Fibroblast of lung (primary cell): ENCODE measurements around the gene CCDC7. TPM values are rescaled to one million over a fixed set of nuclear protein-coding genes. Genes with fewer than 3 reads are reported as not detected.

Experiments used
- DNase-seq, 2 donors: peaks; one replicate each; pipeline versions ENCODE4 v3.0.0 to v3.0.0-alpha.2; 2010; ENCODE audit warnings: low read depth in 2 of 2
- H2AFZ ChIP-seq: 2 replicates; pipeline ENCODE4 v1.5.1; 2012; ENCODE audit warnings: low read length, control low read depth, inconsistent platforms
- H3K27ac ChIP-seq: 2 replicates; pipeline ENCODE4 v1.5.1; 2011; ENCODE audit warnings: low read length, control low read depth; ENCODE audit not compliant: insufficient read depth
- H3K27me3 ChIP-seq: 2 replicates; pipeline ENCODE4 v1.5.1; 2011; ENCODE audit warnings: mild to moderate bottlenecking, low read length; ENCODE audit not compliant: control insufficient read depth, insufficient read depth
- H3K36me3 ChIP-seq: 2 replicates; pipeline ENCODE4 v1.5.1; 2011; ENCODE audit warnings: low read length; ENCODE audit not compliant: control insufficient read depth, insufficient read depth
- H3K4me1 ChIP-seq: 2 replicates; pipeline ENCODE4 v1.5.1; 2011; ENCODE audit warnings: low read length; ENCODE audit not compliant: control insufficient read depth, insufficient read depth; ENCODE audit errors: extremely low read depth
- H3K4me2 ChIP-seq: 2 replicates; pipeline ENCODE4 v1.5.1; 2011; ENCODE audit warnings: low read length, control low read depth; ENCODE audit not compliant: insufficient read depth; ENCODE audit errors: extremely low read depth
- H3K4me3 ChIP-seq, 4 experiments: fragments of 200-600 bp in 1 of 4; sonication (generic) in 1 of 4; replicated peaks in 1 of 4; 2 replicates each; pipeline ENCODE4 v1.5.1; 2011 to 2016; ENCODE audit warnings: low read length in 4 of 4, low read depth in 3 of 4, mild to moderate bottlenecking in 3 of 4, control low read depth in 2 of 4, inconsistent platforms in 1 of 4, mixed read lengths in 1 of 4; ENCODE audit not compliant: insufficient read depth in 1 of 4; ENCODE audit errors: control extremely low read depth in 1 of 4
- H3K79me2 ChIP-seq: 2 replicates; pipeline ENCODE4 v1.5.1; 2012; ENCODE audit warnings: mild to moderate bottlenecking, low read length, inconsistent platforms; ENCODE audit not compliant: control insufficient read depth, insufficient read depth
- H3K9ac ChIP-seq: 2 replicates; pipeline ENCODE4 v1.5.1; 2011; ENCODE audit warnings: mild to moderate bottlenecking, low read length, control low read depth; ENCODE audit not compliant: insufficient read depth
- H3K9me3 ChIP-seq: 2 replicates; pipeline ENCODE4 v1.5.1; 2012; ENCODE audit warnings: low read depth, low read length; ENCODE audit not compliant: control insufficient read depth, insufficient read depth
- H4K20me1 ChIP-seq: 2 replicates; pipeline ENCODE4 v1.5.1; 2011; ENCODE audit warnings: low read length; ENCODE audit not compliant: control insufficient read depth, insufficient read depth; ENCODE audit errors: extremely low read depth
- CTCF ChIP-seq, 2 donors: IDR thresholded peaks in 1 of 2; conservative IDR thresholded peaks in 1 of 2; 1 replicate in 1 of 2; 2 replicates in 1 of 2; pipeline ENCODE4 v1.5.1; 2011 to 2012; ENCODE audit warnings: low read length in 2 of 2, control low read depth in 1 of 2, inconsistent platforms in 1 of 2, low read depth in 1 of 2, mild to moderate bottlenecking in 1 of 2
- EZH2 ChIP-seq: IDR thresholded peaks from 2 replicates; pipeline ENCODE4 v1.5.1; 2012; ENCODE audit warnings: low read length, control low read depth, mild to moderate bottlenecking; ENCODE audit errors: missing control alignments
- polyA plus RNA-seq, 2 donors: library from polyadenylated mRNA; depleted of rRNA in 1 of 2; stranded (reverse) in 1 of 2; unstranded in 1 of 2; fragments of >200 nt; gene quantifications; 2 replicates each; pipeline ENCODE4 v1.2.1, GENCODE V29; 2011 to 2012; ENCODE audit warnings: missing spikeins in 1 of 2
- total RNA-seq: library from RNA; depleted of rRNA; stranded (reverse); fragments of >200 nt; gene quantifications from 2 replicates; pipeline ENCODE4 v1.2.1, GENCODE V29; 2014

The CCDC7 gene
- total and polyA plus RNA-seq, 2 donors (not counting 1 experiment from before 2014, with no cell fraction given) = 1.0 to 19.5 TPM

- H3K4me1 ChIP-seq = no peaks in the 10 kb centered on the region
- H2AFZ ChIP-seq = no peak overlapping the region
- H3K27ac ChIP-seq = no peak overlapping the region
- no peak overlapping the region for H3K4me2 ChIP-seq
- no peaks in the 10 kb centered on the region for H3K36me3 ChIP-seq
- no peaks in the 10 kb centered on the region for H4K20me1 ChIP-seq
- no peak overlapping the region for H3K9ac ChIP-seq
- TF ChIP-seq CTCF (conservative IDR thresholded peaks at IDR 0.05 in 1 of 2, IDR thresholded peaks at IDR 0.05 in 1 of 2; ENCODE audit: low read depth in 1 of 2, low read length in 2 of 2) (no peak), EZH2 (no peak)
- DNase-seq = peak; percentile 4 to 18
- H3K4me3 ChIP-seq = no peak overlapping the region
- H3K9me3 ChIP-seq = no peaks in the 10 kb centered on the region
- H3K79me2 ChIP-seq = no peaks in the 10 kb centered on the region
- no peaks in the 10 kb centered on the region for H3K27me3 ChIP-seq
These were observed 8.2 kb downstream of the CCDC7 start for GRCh38 chr10:32454148-32454547.

DNA sequence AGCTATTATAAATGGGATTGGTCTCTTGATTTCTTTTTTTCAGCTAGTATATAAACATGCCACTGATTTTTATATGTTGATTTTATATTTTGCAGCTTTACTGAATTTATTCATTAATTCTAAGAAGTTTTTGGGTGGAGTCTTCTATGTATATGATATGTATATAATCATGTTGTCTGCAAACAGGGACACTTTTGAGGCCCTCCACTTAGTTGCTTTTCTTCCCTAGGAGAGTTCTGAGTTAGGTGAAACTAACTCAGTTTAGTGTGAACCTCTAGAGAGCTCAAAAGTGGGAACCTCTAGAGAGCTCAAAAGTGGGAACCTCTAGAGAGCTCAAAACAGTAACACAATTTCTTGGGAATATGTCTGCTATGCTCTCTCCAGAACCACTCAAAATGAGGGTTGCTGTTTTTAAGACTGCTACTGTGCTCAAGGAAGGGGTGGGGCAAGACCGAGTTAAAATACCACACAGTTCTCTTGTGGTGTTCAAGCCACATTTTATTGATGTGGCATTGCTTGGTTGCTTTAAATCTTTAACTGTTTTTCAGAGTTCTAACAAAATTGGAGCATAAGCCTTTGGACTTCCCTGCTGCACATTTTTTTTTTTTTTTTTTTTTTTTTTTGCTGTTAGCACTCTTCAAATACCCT, 13.2 kb downstream of the CCDC7 start:
- Histone ChIP-seq H3K4me1 (no peaks in the 10 kb centered on the region), H3K9ac (no peak overlapping the region), H3K79me2 (no peaks in the 10 kb centered on the region), H3K4me2 (no peak overlapping the region), H2AFZ (no peak overlapping the region), H3K4me3 (no peak overlapping the region), H3K27me3 (no peaks in the 10 kb centered on the region), H3K27ac (no peak overlapping the region), H4K20me1 (no peaks in the 10 kb centered on the region), H3K36me3 (no peaks in the 10 kb centered on the region), H3K9me3 (no peaks in the 10 kb centered on the region)
- DNase-seq = no peak
- TF ChIP-seq EZH2 = no peak
- no peak for TF ChIP-seq CTCF (conservative IDR thresholded peaks at IDR 0.05 in 1 of 2, IDR thresholded peaks at IDR 0.05 in 1 of 2; ENCODE audit: low read depth in 1 of 2, low read length in 2 of 2)

DNA sequence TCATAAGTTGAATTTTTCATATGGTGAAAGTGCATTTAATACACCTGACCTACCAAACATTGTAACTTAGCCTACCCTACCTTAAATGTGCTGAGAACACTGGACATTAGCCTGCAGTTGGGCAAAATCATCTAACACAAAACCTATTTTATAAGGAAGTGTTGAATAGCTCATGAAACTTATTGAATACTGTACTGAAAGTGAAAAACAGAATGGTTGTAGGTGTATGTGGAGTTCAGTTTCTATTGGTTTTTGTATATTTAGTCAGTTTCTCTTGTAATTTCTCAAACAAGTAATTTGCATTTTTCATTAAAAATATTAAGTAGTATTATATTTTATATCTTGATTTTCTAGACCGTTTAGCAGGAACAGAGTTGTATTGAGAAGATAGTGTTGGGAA, 15.3 kb downstream of the CCDC7 start:
- H3K4me1 ChIP-seq = no peaks in the 10 kb centered on the region
- H3K27me3 ChIP-seq = no peaks in the 10 kb centered on the region
- no peaks in the 10 kb centered on the region for H3K79me2 ChIP-seq
- H4K20me1 ChIP-seq = no peaks in the 10 kb centered on the region
- H3K4me2 ChIP-seq = no peak overlapping the region
- no peak overlapping the region for H3K27ac ChIP-seq
- H3K36me3 ChIP-seq = no peaks in the 10 kb centered on the region
- H3K9ac ChIP-seq = no peak overlapping the region
- DNase-seq = no peak
- H2AFZ ChIP-seq = no peak overlapping the region
- no peaks in the 10 kb centered on the region for H3K9me3 ChIP-seq
- TF ChIP-seq CTCF (conservative IDR thresholded peaks at IDR 0.05 in 1 of 2, IDR thresholded peaks at IDR 0.05 in 1 of 2; ENCODE audit: low read depth in 1 of 2, low read length in 2 of 2) (no peak), EZH2 (no peak)
- no peak overlapping the region for H3K4me3 ChIP-seq
